Neural cell (in vitro differentiated cells): ENCODE data around the gene MYH7B. TPM values are rescaled to one million over a fixed set of nuclear protein-coding genes. Genes with fewer than 3 reads are reported as not detected.

Experiments
- H2AFZ ChIP-seq: fragments of 200-600, 300-800 bp; sonication (generic), shearing (Covaris generic); 2 replicates; pipeline ENCODE4 v1.6.0; 2014; ENCODE audit warnings: low read depth, mild to moderate bottlenecking, antibody characterized with exemption, low read length, moderate library complexity
- H3F3A ChIP-seq: fragments of 200-600 bp; shearing (Covaris generic); 2 replicates; pipeline ENCODE4 v1.6.1; 2016; ENCODE audit warnings: mild to moderate bottlenecking, moderate library complexity, mixed read lengths, antibody characterized with exemption, low read length; ENCODE audit not compliant: insufficient read depth, poor library complexity, severe bottlenecking
- H3K27ac ChIP-seq: fragments of 200-600, 300-800 bp; sonication (generic), shearing (Covaris generic); 2 replicates; pipeline ENCODE4 v1.5.1; 2014; ENCODE audit warnings: mild to moderate bottlenecking, low read length, moderate library complexity
- H3K27me3 ChIP-seq: fragments of 300-800, 200-600 bp; sonication (generic), shearing (Covaris generic); 2 replicates; pipeline ENCODE4 v1.6.0; 2014; ENCODE audit warnings: mild to moderate bottlenecking, low read depth, low read length, moderate library complexity; ENCODE audit not compliant: insufficient read depth
- H3K36me3 ChIP-seq: fragments of 300-800, 200-600 bp; sonication (generic), shearing (Covaris generic); 2 replicates; pipeline ENCODE4 v1.5.1; 2014; ENCODE audit warnings: mild to moderate bottlenecking, antibody characterized with exemption, low read length, moderate library complexity; ENCODE audit not compliant: insufficient read depth
- H3K4me2 ChIP-seq: fragments of 300-800, 200-600 bp; sonication (generic), shearing (Covaris generic); 2 replicates; pipeline ENCODE4 v1.6.0; 2014; ENCODE audit warnings: mild to moderate bottlenecking, low read length
- H3K4me3 ChIP-seq: fragments of 300-800, 200-600 bp; sonication (generic), shearing (Covaris generic); 2 replicates; pipeline ENCODE4 v1.5.1; 2014; ENCODE audit warnings: mild to moderate bottlenecking, low read length, moderate library complexity
- H3K79me2 ChIP-seq: fragments of 200-600 bp; shearing (Covaris generic); replicated peaks from 2 replicates; pipeline ENCODE4 v1.6.0; 2014; ENCODE audit warnings: mild to moderate bottlenecking, low read length, moderate library complexity; ENCODE audit not compliant: insufficient read depth
- H3K9ac ChIP-seq: fragments of 300-800, 200-600 bp; sonication (generic), shearing (Covaris generic); 2 replicates; pipeline ENCODE4 v1.6.1; 2016; ENCODE audit warnings: mild to moderate bottlenecking, low read length, mixed read lengths
- H3K9me2 ChIP-seq: fragments of 200-600 bp; shearing (Covaris generic); 2 replicates; pipeline ENCODE4 v1.6.1; 2016; ENCODE audit warnings: mild to moderate bottlenecking, low read length, mixed read lengths; ENCODE audit not compliant: insufficient read depth
- H3K9me3 ChIP-seq: fragments of 200-600, 300-800 bp; sonication (generic), shearing (Covaris generic); 2 replicates; pipeline ENCODE4 v1.6.1; 2016; ENCODE audit warnings: mild to moderate bottlenecking, mixed run types, low read length, moderate library complexity, mixed read lengths
- H4K20me1 ChIP-seq: fragments of 200-600 bp; shearing (Covaris generic); 2 replicates; pipeline ENCODE4 v1.6.1; 2016; ENCODE audit warnings: mild to moderate bottlenecking, mixed run types; ENCODE audit not compliant: insufficient read depth
- CTCF ChIP-seq: fragments of 450-650 bp; IDR thresholded peaks from 2 replicates; pipeline ENCODE4 v1.5.1; 2014; ENCODE audit warnings: antibody characterized with exemption, mild to moderate bottlenecking, moderate library complexity; ENCODE audit not compliant: poor library complexity, severe bottlenecking
- EP300 ChIP-seq: fragments of 450-650 bp; conservative IDR thresholded peaks from 2 replicates; pipeline ENCODE4 v1.6.1; 2014; ENCODE audit warnings: antibody characterized with exemption, mild to moderate bottlenecking, moderate library complexity; ENCODE audit not compliant: poor library complexity, severe bottlenecking
- EZH2 ChIP-seq: fragments of 200-600, 300-800 bp; shearing (Covaris generic), sonication (generic); IDR thresholded peaks from 2 replicates; pipeline ENCODE4 v1.6.1; 2014; ENCODE audit warnings: antibody characterized with exemption, low read length, borderline replicate concordance, mild to moderate bottlenecking; ENCODE audit not compliant: insufficient read depth, poor library complexity, severe bottlenecking
- MXI1 ChIP-seq: fragments of 450-650 bp; conservative IDR thresholded peaks from 2 replicates; pipeline ENCODE4 v1.6.1; 2014; ENCODE audit warnings: antibody characterized with exemption, mild to moderate bottlenecking; ENCODE audit not compliant: poor library complexity, severe bottlenecking
- POLR2AphosphoS5 ChIP-seq: IDR thresholded peaks from 2 replicates; pipeline ENCODE4 v1.6.1; 2012
- RAD21 ChIP-seq: fragments of 450-650 bp; conservative IDR thresholded peaks from 2 replicates; pipeline ENCODE4 v1.6.1; 2014; ENCODE audit warnings: antibody characterized with exemption, mild to moderate bottlenecking, moderate library complexity
- REST ChIP-seq: IDR thresholded peaks from 2 replicates; pipeline ENCODE4 v1.6.1; 2012; ENCODE audit warnings: borderline replicate concordance
- SMC3 ChIP-seq: fragments of 450-650 bp; conservative IDR thresholded peaks from 2 replicates; pipeline ENCODE4 v1.6.1; 2014; ENCODE audit warnings: antibody characterized with exemption, mild to moderate bottlenecking, moderate library complexity; ENCODE audit not compliant: poor library complexity
- TAF1 ChIP-seq: IDR thresholded peaks from 2 replicates; pipeline ENCODE4 v1.6.1; 2012; ENCODE audit warnings: low read depth
- polyA plus RNA-seq: library from polyadenylated mRNA; depleted of rRNA; stranded (reverse); fragments of >200 nt; gene quantifications from 2 replicates; pipeline ENCODE4 v1.2.3, GENCODE V29; 2014

Gene MYH7B
- polyA plus RNA-seq, 1 donor from 2014 or later = not detected

GRCh38 chr20:34946661-34947060 is 9.0 kb upstream of the MYH7B start:
- Histone ChIP-seq H3K9me2 (no peaks in the 10 kb centered on the region), H3K4me3 (no peak overlapping the region), H3K9ac (no peak overlapping the region), H3K9me3 (no peaks in the 10 kb centered on the region), H2AFZ (no peak overlapping the region), H3K36me3 (peaks cover 5% of the 10 kb centered on the region), H3K79me2 (no peaks in the 10 kb centered on the region), H3K4me2 (no peak overlapping the region), H4K20me1 (no peaks in the 10 kb centered on the region), H3K27me3 (no peaks in the 10 kb centered on the region), H3F3A (no peaks in the 10 kb centered on the region), H3K27ac (no peak overlapping the region)
- no peak for TF ChIP-seq EZH2
- TF ChIP-seq SMC3 = no peak
- TF ChIP-seq MXI1 = no peak
- TF ChIP-seq TAF1 = no peak
- TF ChIP-seq POLR2AphosphoS5 = no peak
- TF ChIP-seq REST = no peak
- no peak for TF ChIP-seq RAD21
- no peak for TF ChIP-seq EP300
- TF ChIP-seq CTCF = no peak

GRCh38 chr20:34947336-34947735 is 8.3 kb upstream of the MYH7B start:
- H3K4me3 ChIP-seq = no peak overlapping the region
- H3K27me3 ChIP-seq = no peaks in the 10 kb centered on the region
- no peaks in the 10 kb centered on the region for H4K20me1 ChIP-seq
- H3K9ac ChIP-seq = no peak overlapping the region
- H3K9me3 ChIP-seq = no peaks in the 10 kb centered on the region
- TF ChIP-seq EZH2 (no peak), EP300 (no peak), MXI1 (no peak), TAF1 (no peak), CTCF (no peak), RAD21 (no peak), SMC3 (no peak), POLR2AphosphoS5 (no peak), REST (no peak)
- H2AFZ ChIP-seq = no peak overlapping the region
- no peaks in the 10 kb centered on the region for H3K9me2 ChIP-seq
- no peaks in the 10 kb centered on the region for H3F3A ChIP-seq
- no peak overlapping the region for H3K27ac ChIP-seq
- no peaks in the 10 kb centered on the region for H3K79me2 ChIP-seq
- H3K36me3 ChIP-seq = peaks cover 4% of the 10 kb centered on the region
- H3K4me2 ChIP-seq = no peak overlapping the region
